ENCODE data around the gene PDE6B.

The PDE6B gene

DNA sequence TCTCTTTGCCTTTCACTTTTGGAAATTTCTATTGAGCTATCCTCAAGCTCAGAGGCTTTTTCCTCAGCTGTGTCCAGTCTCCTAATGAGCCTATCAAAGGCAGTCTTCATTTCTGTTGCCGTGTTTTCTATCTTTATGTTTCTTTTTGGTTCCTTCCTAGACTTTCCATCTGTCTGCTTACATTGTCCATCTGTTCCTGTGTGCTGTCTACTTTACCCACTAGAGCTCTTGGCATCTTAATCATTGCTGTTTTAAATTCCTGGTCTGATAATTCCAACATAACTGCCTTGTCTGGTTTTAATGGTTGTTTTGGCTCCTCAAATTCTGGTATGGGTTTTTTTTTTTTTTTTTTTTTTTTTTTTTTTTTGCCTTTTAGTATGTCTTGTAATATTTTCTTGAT lies 9.3 kb upstream of the PDE6B start:
- no peak overlapping the region for H3K4me3 ChIP-seq (ENCODE audit: low read depth, low read length)
- TF ChIP-seq, protein P1, sequence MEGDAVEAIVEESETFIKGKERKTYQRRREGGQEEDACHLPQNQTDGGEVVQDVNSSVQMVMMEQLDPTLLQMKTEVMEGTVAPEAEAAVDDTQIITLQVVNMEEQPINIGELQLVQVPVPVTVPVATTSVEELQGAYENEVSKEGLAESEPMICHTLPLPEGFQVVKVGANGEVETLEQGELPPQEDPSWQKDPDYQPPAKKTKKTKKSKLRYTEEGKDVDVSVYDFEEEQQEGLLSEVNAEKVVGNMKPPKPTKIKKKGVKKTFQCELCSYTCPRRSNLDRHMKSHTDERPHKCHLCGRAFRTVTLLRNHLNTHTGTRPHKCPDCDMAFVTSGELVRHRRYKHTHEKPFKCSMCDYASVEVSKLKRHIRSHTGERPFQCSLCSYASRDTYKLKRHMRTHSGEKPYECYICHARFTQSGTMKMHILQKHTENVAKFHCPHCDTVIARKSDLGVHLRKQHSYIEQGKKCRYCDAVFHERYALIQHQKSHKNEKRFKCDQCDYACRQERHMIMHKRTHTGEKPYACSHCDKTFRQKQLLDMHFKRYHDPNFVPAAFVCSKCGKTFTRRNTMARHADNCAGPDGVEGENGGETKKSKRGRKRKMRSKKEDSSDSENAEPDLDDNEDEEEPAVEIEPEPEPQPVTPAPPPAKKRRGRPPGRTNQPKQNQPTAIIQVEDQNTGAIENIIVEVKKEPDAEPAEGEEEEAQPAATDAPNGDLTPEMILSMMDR (IDR thresholded peaks at IDR 0.05; ENCODE audit: insufficient read depth, low read length, missing control alignments) = no peak
- ChIA-PET POLR2A (no interaction called here), CTCF (no interaction called here)
- DNase-seq (ENCODE audit: low read depth, low spot score) = no peak

DNA sequence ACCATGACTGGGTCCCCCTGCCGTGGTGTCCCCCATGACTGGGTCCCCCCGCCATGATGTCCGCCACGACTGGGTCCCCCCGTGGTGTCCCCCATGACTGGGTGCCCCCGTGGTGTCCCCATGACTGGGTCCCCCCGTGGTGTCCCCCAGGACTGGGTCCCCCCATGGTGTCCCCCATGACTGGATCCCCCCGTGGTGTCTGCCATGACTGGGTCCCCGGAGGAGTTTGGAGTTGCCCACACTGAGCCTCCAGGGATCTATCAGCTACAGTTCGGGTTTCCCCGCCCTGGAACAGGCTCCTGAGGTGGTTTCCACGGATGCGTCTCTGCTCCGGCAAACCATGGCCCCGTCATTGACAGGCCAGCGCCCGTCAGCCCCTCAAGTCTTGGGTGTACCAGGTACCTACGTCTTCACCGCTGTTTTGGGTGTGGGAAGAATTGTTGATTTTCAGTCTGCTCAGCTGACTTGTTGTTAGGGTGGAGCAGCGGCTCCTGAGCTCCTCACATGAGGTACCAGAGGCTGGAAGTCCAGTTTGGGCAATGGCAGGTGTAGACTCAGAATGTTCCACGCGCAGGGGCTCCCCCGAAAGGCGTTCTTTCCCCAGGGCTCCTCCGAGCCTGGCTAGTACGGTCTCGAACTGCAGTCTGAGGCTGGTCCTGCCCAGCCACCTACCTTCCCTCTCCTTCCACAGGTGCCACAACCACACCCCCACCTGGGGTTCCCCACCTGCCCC lies 8.3 kb upstream of the PDE6B start:
- TF ChIP-seq, protein P1 (IDR thresholded peaks at IDR 0.05; ENCODE audit: insufficient read depth, low read length, missing control alignments) = no peak
- H3K4me3 ChIP-seq (ENCODE audit: low read depth, low read length) = no peak overlapping the region
- no peak for DNase-seq (ENCODE audit: low read depth, low spot score)
- CTCF ChIA-PET = no interaction called here
- POLR2A ChIA-PET = no interaction called here

DNA sequence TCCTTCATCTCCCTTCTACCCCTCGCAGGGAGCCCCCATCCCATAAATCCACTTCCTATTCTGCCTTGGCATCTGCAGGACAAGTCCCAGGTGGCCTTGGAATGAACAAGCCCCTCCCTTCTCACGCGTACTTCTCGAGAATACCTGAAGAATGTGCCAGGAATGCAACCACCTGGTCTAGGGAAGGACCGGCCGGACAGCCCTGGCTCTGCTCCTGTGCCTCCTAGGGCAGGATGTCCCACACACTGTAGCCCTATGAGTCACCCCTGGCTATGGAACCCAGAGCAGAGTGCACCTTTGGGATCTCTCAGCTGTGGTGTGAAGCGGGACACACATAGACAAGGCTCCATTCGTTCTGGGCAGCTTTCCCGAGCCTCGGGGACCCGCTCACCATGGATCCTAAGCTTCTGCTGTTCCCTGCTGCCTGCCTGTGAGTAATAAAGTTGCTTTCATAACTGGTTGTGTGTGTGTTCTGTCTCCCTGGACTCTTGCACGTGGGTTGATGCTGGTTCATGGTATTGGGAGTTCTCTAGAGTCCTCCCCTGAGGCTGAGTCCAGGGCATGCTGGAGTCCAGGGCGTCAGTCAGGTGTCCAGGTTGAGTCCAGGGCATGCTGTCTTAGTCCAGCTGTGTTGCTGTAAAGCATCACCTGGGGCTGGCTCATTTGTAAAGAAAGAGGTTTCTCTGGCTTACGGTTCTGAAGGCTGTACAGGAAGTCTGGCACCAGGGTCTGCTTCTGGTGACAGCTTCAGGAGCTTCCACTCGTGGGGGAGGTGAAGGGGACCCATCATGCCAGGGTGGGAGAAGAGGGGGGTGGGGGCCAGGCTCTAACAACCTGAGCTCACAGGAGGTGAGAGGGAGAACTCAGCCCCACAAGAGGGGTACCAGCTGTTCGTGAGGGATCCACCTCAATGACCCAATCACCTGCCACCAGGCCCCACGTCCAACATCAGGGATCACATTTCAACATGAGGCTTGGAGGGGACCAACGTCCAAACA lies 7.4 kb upstream of the PDE6B start:
- POLR2A ChIA-PET = no interaction called here
- H3K4me3 ChIP-seq (ENCODE audit: low read depth, low read length) = no peak overlapping the region
- DNase-seq (ENCODE audit: low read depth, low spot score) = no peak
- TF ChIP-seq, protein P1 (IDR thresholded peaks at IDR 0.05; ENCODE audit: insufficient read depth, low read length, missing control alignments) = no peak
- CTCF ChIA-PET = no interaction called here

DNA sequence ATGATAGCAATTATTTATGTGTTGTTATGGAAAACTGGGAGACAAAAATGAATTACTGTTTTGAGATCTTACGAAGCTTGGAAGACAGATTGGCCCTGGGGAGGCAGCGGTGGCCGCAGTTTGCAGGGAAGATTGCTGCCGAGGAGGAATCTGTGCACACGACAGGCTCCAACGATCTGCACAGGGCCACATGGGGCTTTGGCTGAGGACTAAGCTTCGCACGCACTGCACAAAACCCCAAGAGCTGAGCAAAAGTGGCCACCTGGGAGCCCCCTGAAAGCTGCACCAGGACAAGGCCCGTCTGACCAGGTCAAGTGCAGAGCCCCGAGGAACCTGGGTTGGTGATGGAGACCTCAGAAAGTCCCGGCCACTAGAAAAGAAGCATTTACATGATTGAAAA lies 5.2 kb upstream of the PDE6B start:
- CTCF ChIA-PET = no interaction called here
- POLR2A ChIA-PET = no interaction called here
- H3K4me3 ChIP-seq (ENCODE audit: low read depth, low read length) = no peak overlapping the region
- DNase-seq (ENCODE audit: low read depth, low spot score) = no peak
- TF ChIP-seq, protein P1 (IDR thresholded peaks at IDR 0.05; ENCODE audit: insufficient read depth, low read length, missing control alignments) = no peak

DNA sequence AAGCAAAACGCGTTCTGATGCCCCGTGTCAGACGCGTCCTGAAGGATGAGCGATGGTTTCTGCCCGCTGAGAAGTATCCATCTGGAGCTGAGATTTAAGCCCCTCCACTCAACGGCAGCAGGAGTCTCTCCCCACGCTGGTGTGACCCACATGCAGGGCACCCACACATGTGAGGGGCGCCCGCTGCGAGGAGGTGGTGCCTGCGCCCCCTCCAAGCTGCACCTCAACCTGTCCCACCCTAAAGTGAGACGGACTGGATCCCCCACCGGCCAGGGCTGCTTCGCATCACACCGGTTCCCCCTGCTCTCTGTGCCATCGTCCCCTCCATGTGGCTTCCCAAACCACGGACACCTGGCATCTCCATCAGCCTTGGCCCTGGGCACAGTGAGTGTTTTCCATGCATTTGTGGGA lies 4.5 kb upstream of the PDE6B start:
- no peak for DNase-seq (ENCODE audit: low read depth, low spot score)
- TF ChIP-seq, protein P1 (IDR thresholded peaks at IDR 0.05; ENCODE audit: insufficient read depth, low read length, missing control alignments) = no peak
- ChIA-PET CTCF (no interaction called here), POLR2A (no interaction called here)
- no peak overlapping the region for H3K4me3 ChIP-seq (ENCODE audit: low read depth, low read length)
